GM12878 (cell line): ENCODE measurements around the gene MAP2K4. TPM values are rescaled to one million over a fixed set of nuclear protein-coding genes. Genes with fewer than 3 reads are reported as not detected.

Source experiments
- ATAC-seq: fragments of 200-7000 bp; cut with Tn5 transposase; 3 replicates; pipeline ENCODE4 v1.9.1; 2020; ENCODE audit warnings: mild to moderate bottlenecking, moderate library complexity
- BruUV-seq: library from RNA; stranded (reverse); fragments of 400-500 nt; replicated peaks from 2 replicates; lab custom pipeline; 2021; lab: Mats Ljungman, UMichigan
- CTCF ChIA-PET: fragments of 300-600 bp; sonication (Branson Sonifier 250); formaldehyde crosslinking; extraction: SDS; loops from one replicate; lab custom pipeline; 2021; ENCODE audit warnings: inconsistent platforms; lab: Yijun Ruan, JAX
- POLR2A ChIA-PET: fragments of 350-600 bp; formaldehyde crosslinking; extraction: SDS; loops from one replicate; lab custom pipeline; 2021; ENCODE audit warnings: inconsistent platforms; lab: Charles Lee
- RAD21 ChIA-PET: fragments of 300-600 bp; sonication (Branson Sonifier 250); formaldehyde crosslinking; loops from one replicate; lab custom pipeline; 2023; ENCODE audit warnings: antibody characterized with exemption; ENCODE audit not compliant: unreplicated experiment; lab: Charles Lee
- SMC1A ChIA-PET: fragments of 300-600 bp; sonication (Branson Sonifier 250); formaldehyde crosslinking; loops from one replicate; lab custom pipeline; 2023; ENCODE audit not compliant: unreplicated experiment, uncharacterized antibody; lab: Charles Lee
- DNase-seq: peaks from one replicate; pipeline ENCODE4 v3.0.0-alpha.2; 2011; ENCODE audit warnings: low read depth, low spot score
- FAIRE-seq: peaks from 3 replicates; lab custom pipeline; 2011; peaks lifted over from hg19 to GRCh38; lab: Jason Lieb, UNC
- H2AFZ ChIP-seq: 2 replicates; pipeline ENCODE4 v1.6.0; 2011; ENCODE audit warnings: low read depth, low read length, control low read depth; ENCODE audit not compliant: control insufficient read depth
- H3K27ac ChIP-seq: 2 replicates; pipeline ENCODE4 v1.5.1; 2011; ENCODE audit warnings: control low read depth; ENCODE audit not compliant: control insufficient read depth, insufficient read depth
- H3K27me3 ChIP-seq, 2 experiments: replicated peaks in 1 of 2; 2 replicates each; pipeline versions ENCODE4 v1.6.0 to v1.6.1; 2011; ENCODE audit warnings: low read length in 1 of 2; ENCODE audit not compliant: control insufficient read depth in 2 of 2, insufficient read depth in 2 of 2
- H3K36me3 ChIP-seq, 2 experiments: 2 replicates each; pipeline ENCODE4 v1.5.1; 2011; ENCODE audit warnings: low read length in 1 of 2; ENCODE audit not compliant: control insufficient read depth in 2 of 2, insufficient read depth in 2 of 2
- H3K4me1 ChIP-seq: 2 replicates; pipeline ENCODE4 v1.6.1; 2011; ENCODE audit warnings: mild to moderate bottlenecking, low read length, moderate library complexity, mixed read lengths; ENCODE audit not compliant: control insufficient read depth, insufficient read depth
- H3K4me2 ChIP-seq: 2 replicates; pipeline ENCODE4 v1.6.0; 2011; ENCODE audit warnings: control low read depth; ENCODE audit not compliant: control insufficient read depth, insufficient read depth
- H3K4me3 ChIP-seq: fragments of 200-600 bp; sonication (generic); 2 replicates; pipeline ENCODE4 v1.5.1; 2016
- H3K79me2 ChIP-seq: 2 replicates; pipeline ENCODE4 v1.6.0; 2011; ENCODE audit warnings: low read length; ENCODE audit not compliant: control insufficient read depth, insufficient read depth
- H3K9ac ChIP-seq: 2 replicates; pipeline ENCODE4 v1.8.0; 2011; ENCODE audit warnings: low read length, control low read depth, mixed read lengths; ENCODE audit not compliant: control insufficient read depth, insufficient read depth
- H3K9me3 ChIP-seq: replicated peaks from 3 replicates; pipeline ENCODE4 v1.5.1; 2011; ENCODE audit warnings: mild to moderate bottlenecking, low read length; ENCODE audit not compliant: control insufficient read depth, insufficient read depth
- H4K20me1 ChIP-seq: 2 replicates; pipeline ENCODE4 v1.6.0; 2011; ENCODE audit not compliant: control insufficient read depth, insufficient read depth
- BHLHE40 ChIP-seq, 2 experiments: fragments of 450-650 bp in 1 of 2; IDR thresholded peaks; 2 replicates each; pipeline ENCODE4 v1.6.1; 2011 to 2017; ENCODE audit warnings: low read depth in 2 of 2, borderline replicate concordance in 1 of 2, improper control_type of control experiment in 1 of 2, low read length in 1 of 2, mild to moderate bottlenecking in 1 of 2
- CBFB ChIP-seq: IDR thresholded peaks from 2 replicates; pipeline ENCODE4 v1.6.1; 2016; ENCODE audit warnings: antibody characterized with exemption, low read depth
- CBX5 ChIP-seq: sonication (generic); IDR thresholded peaks from 2 replicates; pipeline ENCODE4 v1.6.1; 2016; ENCODE audit warnings: low read depth, moderate library complexity, mild to moderate bottlenecking, inconsistent platforms
- NFXL1 ChIP-seq: fragments of 450-650 bp; IDR thresholded peaks from 2 replicates; pipeline ENCODE4 v1.6.1; 2017; ENCODE audit warnings: antibody characterized with exemption, mild to moderate bottlenecking, borderline replicate concordance
- PML ChIP-seq: IDR thresholded peaks from 2 replicates; pipeline ENCODE4 v1.6.1; 2012; ENCODE audit warnings: low read length, inconsistent platforms
- TCF12 ChIP-seq: IDR thresholded peaks from 2 replicates; pipeline ENCODE4 v1.6.1; 2011; ENCODE audit warnings: low read depth, mild to moderate bottlenecking, low read length
- ZNF207 ChIP-seq: fragments of 450-650 bp; IDR thresholded peaks from 2 replicates; pipeline ENCODE4 v1.6.1; 2014; ENCODE audit warnings: antibody characterized with exemption, mild to moderate bottlenecking, borderline replicate concordance
- in situ Hi-C: fragments of 300-500 bp; cut with MboI; formaldehyde crosslinking; loops from 9 replicates; pipeline ENCODE4 v1.14.3; 2018; ENCODE audit warnings: mixed read lengths
- intact Hi-C: fragments of 100-400 bp; cut with micrococcal nuclease; formaldehyde crosslinking; loops from one replicate; pipeline ENCODE4 v1.14.2; 2022; ENCODE audit not compliant: unreplicated experiment
- polyA plus RNA-seq, 11 experiments: library from polyadenylated mRNA; depleted of rRNA in 4 of 11; unstranded in 6 of 11; stranded (reverse) in 5 of 11; fragments of >200 nt; fragmentation: Nextera tagmentation in 4 of 11; fragmentation: Illumina TruSeq in 1 of 11; extraction: Ambion mirVana in 4 of 11; extraction: Trizol in 1 of 11; gene quantifications; 1 replicate in 1 of 11; 2 replicates in 10 of 11; pipeline versions ENCODE4 v1.2.1 to v1.2.3, GENCODE V29; 2011 to 2016; ENCODE audit warnings: inconsistent platforms in 2 of 11, missing spikeins in 2 of 11, low read depth in 1 of 11
- total RNA-seq, 4 experiments: library from RNA; depleted of rRNA in 3 of 4; stranded (reverse); fragments of >200 nt in 3 of 4; fragmentation: Illumina TruSeq in 1 of 4; extraction: Trizol in 1 of 4; gene quantifications; 2 replicates each; pipeline versions ENCODE4 v1.2.1 to v1.2.3, GENCODE V29; 2013 to 2021
- TF ChIP-seq, protein P1 (sequence below): fragments of 450-650 bp; IDR thresholded peaks from 2 replicates; pipeline ENCODE4 v1.6.1; 2017; ENCODE audit warnings: mild to moderate bottlenecking, moderate library complexity

MAP2K4 gene
- total and polyA plus RNA-seq, 10 of the 15 experiments (the other 5 are each of a cell fraction or from before 2014, with no cell fraction given), result 5.4 to 34.1 (median 25.5) TPM

GRCh38 chr17:12070561-12070960 is 49.9 kb downstream of the MAP2K4 start:
- FAIRE-seq (no peak), DNase-seq (no peak), ATAC-seq (no peak)
- ChIA-PET SMC1A (no interaction called here), RAD21 (no interaction called here), CTCF (no interaction called here), POLR2A (no interaction called here)
- Histone ChIP-seq H3K4me1 (no peaks in the 10 kb centered on the region), H3K4me2 (no peak overlapping the region), H3K4me3 (no peak overlapping the region), H3K27me3 (no peaks in the 10 kb centered on the region), H3K79me2 (no peaks in the 10 kb centered on the region), H2AFZ (no peak overlapping the region), H3K27ac (no peak overlapping the region), H3K9me3 (no peaks in the 10 kb centered on the region), H3K36me3 (no peaks in the 10 kb centered on the region; a peak in 2 of 4 replicates), H3K9ac (no peak overlapping the region), H4K20me1 (no peaks in the 10 kb centered on the region; the same call in 1 of the 2 replicates)
- in situ Hi-C loops, result no loop called here
- intact Hi-C loops, result no loop called here
- TF ChIP-seq CBX5 (no peak), ZNF207 (no peak), BHLHE40 (IDR thresholded peaks at IDR 0.05; ENCODE audit: borderline replicate concordance in 1 of 2, low read depth in 2 of 2, low read length in 1 of 2) (no peak), TCF12 (no peak), PML (no peak), CBFB (no peak), NFXL1 (no peak)
- TF ChIP-seq, protein P1, sequence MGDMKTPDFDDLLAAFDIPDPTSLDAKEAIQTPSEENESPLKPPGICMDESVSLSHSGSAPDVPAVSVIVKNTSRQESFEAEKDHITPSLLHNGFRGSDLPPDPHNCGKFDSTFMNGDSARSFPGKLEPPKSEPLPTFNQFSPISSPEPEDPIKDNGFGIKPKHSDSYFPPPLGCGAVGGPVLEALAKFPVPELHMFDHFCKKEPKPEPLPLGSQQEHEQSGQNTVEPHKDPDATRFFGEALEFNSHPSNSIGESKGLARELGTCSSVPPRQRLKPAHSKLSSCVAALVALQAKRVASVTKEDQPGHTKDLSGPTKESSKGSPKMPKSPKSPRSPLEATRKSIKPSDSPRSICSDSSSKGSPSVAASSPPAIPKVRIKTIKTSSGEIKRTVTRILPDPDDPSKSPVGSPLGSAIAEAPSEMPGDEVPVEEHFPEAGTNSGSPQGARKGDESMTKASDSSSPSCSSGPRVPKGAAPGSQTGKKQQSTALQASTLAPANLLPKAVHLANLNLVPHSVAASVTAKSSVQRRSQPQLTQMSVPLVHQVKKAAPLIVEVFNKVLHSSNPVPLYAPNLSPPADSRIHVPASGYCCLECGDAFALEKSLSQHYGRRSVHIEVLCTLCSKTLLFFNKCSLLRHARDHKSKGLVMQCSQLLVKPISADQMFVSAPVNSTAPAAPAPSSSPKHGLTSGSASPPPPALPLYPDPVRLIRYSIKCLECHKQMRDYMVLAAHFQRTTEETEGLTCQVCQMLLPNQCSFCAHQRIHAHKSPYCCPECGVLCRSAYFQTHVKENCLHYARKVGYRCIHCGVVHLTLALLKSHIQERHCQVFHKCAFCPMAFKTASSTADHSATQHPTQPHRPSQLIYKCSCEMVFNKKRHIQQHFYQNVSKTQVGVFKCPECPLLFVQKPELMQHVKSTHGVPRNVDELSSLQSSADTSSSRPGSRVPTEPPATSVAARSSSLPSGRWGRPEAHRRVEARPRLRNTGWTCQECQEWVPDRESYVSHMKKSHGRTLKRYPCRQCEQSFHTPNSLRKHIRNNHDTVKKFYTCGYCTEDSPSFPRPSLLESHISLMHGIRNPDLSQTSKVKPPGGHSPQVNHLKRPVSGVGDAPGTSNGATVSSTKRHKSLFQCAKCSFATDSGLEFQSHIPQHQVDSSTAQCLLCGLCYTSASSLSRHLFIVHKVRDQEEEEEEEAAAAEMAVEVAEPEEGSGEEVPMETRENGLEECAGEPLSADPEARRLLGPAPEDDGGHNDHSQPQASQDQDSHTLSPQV, result no peak
- no TSS peak for BruUV-seq
